ENCODE measurements around the gene SPC25. TPM values are rescaled to one million over a fixed set of nuclear protein-coding genes. Genes with fewer than 3 reads are reported as not detected.

The SPC25 gene
- total and polyA plus RNA-seq, 2 experiments from 2014 or later: 23.4 to 72.7 TPM

DNA sequence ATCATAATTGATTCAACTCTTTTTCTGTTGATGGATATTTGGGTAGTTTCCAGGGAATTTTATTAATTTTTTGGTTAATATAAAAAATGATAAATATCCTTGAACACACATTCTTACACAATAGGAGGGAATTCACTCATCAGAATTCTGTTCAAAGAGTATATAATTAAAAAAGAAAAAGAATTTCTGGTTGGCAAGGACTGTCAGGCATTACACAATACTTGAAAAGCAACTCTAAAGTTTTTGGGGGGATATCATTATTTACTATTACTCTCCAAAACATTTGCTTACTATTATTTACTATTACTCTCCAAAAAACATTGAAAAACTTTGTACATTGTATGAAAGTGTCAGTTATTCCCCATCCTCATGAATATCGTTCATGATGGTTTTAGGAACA, 48.8 kb upstream of the SPC25 start:
- Histone ChIP-seq H3K4me2 (no peak overlapping the region), H4K20me1 (replicated peaks; ENCODE audit: insufficient read depth) (no peaks in the 10 kb centered on the region), H3K4me1 (ENCODE audit: insufficient read depth) (no peaks in the 10 kb centered on the region), H3K9me2 (ENCODE audit: insufficient read depth) (no peaks in the 10 kb centered on the region), H3K27ac (ENCODE audit: low read depth) (no peak overlapping the region), H3K4me3 (no peak overlapping the region), H2AFZ (no peak overlapping the region), H3K36me3 (ENCODE audit: insufficient read depth) (no peaks in the 10 kb centered on the region), H3K79me2 (replicated peaks; ENCODE audit: insufficient read depth) (no peaks in the 10 kb centered on the region), H3K27me3 (ENCODE audit: insufficient read depth) (no peaks in the 10 kb centered on the region), H3F3A (replicated peaks; ENCODE audit: low read depth) (no peaks in the 10 kb centered on the region)
- TF ChIP-seq, protein P1, sequence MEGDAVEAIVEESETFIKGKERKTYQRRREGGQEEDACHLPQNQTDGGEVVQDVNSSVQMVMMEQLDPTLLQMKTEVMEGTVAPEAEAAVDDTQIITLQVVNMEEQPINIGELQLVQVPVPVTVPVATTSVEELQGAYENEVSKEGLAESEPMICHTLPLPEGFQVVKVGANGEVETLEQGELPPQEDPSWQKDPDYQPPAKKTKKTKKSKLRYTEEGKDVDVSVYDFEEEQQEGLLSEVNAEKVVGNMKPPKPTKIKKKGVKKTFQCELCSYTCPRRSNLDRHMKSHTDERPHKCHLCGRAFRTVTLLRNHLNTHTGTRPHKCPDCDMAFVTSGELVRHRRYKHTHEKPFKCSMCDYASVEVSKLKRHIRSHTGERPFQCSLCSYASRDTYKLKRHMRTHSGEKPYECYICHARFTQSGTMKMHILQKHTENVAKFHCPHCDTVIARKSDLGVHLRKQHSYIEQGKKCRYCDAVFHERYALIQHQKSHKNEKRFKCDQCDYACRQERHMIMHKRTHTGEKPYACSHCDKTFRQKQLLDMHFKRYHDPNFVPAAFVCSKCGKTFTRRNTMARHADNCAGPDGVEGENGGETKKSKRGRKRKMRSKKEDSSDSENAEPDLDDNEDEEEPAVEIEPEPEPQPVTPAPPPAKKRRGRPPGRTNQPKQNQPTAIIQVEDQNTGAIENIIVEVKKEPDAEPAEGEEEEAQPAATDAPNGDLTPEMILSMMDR (conservative IDR thresholded peaks at IDR 0.05; ENCODE audit: low read depth in 2 of 2): no peak
- TF ChIP-seq POLR2AphosphoS5 (IDR thresholded peaks at IDR 0.05; ENCODE audit: low read depth) (no peak), JUNB (IDR thresholded peaks at IDR 0.05; ENCODE audit: unreplicated experiment) (no peak), EZH2 (IDR thresholded peaks at IDR 0.05; ENCODE audit: low read depth, unreplicated experiment) (no peak), ZNF331 (CRISPR knock-in tag; IDR thresholded peaks at IDR 0.05; ENCODE audit: low read depth) (no peak)
- H3K27ac Mint-ChIP-seq: no peak overlapping the region
- ATAC-seq: no peak
- no peaks in the 10 kb centered on the region for H3K36me3 Mint-ChIP-seq (ENCODE audit: low read depth)
- H3K4me3 Mint-ChIP-seq: no peak overlapping the region
- H3K4me1 Mint-ChIP-seq: peaks cover 2% of the 10 kb centered on the region; the same call in 1 of the 3 replicates
- no peak for DNase-seq (ENCODE audit: low spot score)
- peaks cover 2% of the 10 kb centered on the region for H3K27me3 Mint-ChIP-seq (ENCODE audit: insufficient read depth, low read depth, poor library complexity)
- H3K9me3 Mint-ChIP-seq: no peaks in the 10 kb centered on the region

DNA sequence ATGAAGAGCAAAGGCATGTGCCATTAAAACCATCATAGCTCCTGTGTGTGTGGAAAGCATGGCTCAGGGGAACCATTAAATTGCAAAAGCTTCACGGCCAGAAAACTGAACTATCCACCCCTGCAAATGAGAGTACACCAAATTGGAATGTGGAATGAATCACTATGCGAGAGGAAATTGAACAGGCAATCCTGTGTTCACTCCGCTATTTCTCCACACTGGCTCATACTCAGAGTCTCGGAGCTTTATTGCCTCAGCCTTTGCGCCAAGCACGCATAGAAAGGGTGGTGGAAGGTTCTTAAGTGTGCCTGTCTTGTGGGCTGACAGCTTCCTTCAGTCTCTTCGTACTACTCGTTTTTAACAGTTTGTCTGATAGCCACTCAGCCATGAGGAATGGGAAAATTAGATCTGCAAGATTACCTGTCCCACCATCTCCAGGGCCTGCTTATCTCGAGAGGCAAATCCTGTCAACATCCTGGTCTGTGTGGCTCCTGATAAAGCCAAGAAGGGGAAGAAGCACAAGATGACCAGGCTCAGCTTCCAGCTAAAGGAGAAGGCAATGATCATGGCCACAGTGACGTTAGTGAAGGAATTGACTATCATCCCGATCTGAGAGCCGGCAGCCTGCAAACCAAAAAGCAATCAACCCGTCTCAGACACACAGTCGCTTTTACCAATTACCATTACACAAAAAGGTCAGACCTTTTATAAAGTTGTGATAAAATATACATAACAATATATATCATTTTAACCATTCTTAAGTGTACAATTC, 45.8 kb upstream of the SPC25 start:
- Histone ChIP-seq H3K27me3 (ENCODE audit: insufficient read depth) (no peaks in the 10 kb centered on the region), H3K36me3 (ENCODE audit: insufficient read depth) (no peaks in the 10 kb centered on the region), H3K4me3 (no peak overlapping the region), H3F3A (replicated peaks; ENCODE audit: low read depth) (no peaks in the 10 kb centered on the region), H4K20me1 (replicated peaks; ENCODE audit: insufficient read depth) (no peaks in the 10 kb centered on the region), H3K4me1 (ENCODE audit: insufficient read depth) (no peaks in the 10 kb centered on the region), H3K9me2 (ENCODE audit: insufficient read depth) (no peaks in the 10 kb centered on the region), H2AFZ (peak overlapping the region; percentile 49; the same call in 1 of the 2 replicates), H3K79me2 (replicated peaks; ENCODE audit: insufficient read depth) (no peaks in the 10 kb centered on the region), H3K27ac (ENCODE audit: low read depth) (no peak overlapping the region), H3K4me2 (no peak overlapping the region)
- no peak overlapping the region for H3K27ac Mint-ChIP-seq
- TF ChIP-seq, protein P2, sequence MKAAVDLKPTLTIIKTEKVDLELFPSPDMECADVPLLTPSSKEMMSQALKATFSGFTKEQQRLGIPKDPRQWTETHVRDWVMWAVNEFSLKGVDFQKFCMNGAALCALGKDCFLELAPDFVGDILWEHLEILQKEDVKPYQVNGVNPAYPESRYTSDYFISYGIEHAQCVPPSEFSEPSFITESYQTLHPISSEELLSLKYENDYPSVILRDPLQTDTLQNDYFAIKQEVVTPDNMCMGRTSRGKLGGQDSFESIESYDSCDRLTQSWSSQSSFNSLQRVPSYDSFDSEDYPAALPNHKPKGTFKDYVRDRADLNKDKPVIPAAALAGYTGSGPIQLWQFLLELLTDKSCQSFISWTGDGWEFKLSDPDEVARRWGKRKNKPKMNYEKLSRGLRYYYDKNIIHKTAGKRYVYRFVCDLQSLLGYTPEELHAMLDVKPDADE (IDR thresholded peaks at IDR 0.05): no peak
- TF ChIP-seq EZH2 (IDR thresholded peaks at IDR 0.05; ENCODE audit: low read depth, unreplicated experiment) (no peak), JUNB (IDR thresholded peaks at IDR 0.05; ENCODE audit: unreplicated experiment) (no peak), EZH2phosphoT487 (IDR thresholded peaks at IDR 0.05; ENCODE audit: unreplicated experiment) (no peak)
- DNase-seq (ENCODE audit: low spot score) (no peak), ATAC-seq (no peak)
- H3K4me1 Mint-ChIP-seq: no peaks in the 10 kb centered on the region
- H3K4me3 Mint-ChIP-seq: no peak overlapping the region
- H3K9me3 Mint-ChIP-seq: 0 out of 3 replicates have a peak, but pooled peaks cover 3% of the 10 kb centered on the region
- H3K27me3 Mint-ChIP-seq (ENCODE audit: insufficient read depth, low read depth, poor library complexity): peaks cover 2% of the 10 kb centered on the region
- H3K36me3 Mint-ChIP-seq (ENCODE audit: low read depth): no peaks in the 10 kb centered on the region
